Right lobe of liver (tissue), 6 donors: ENCODE measurements around the gene PSMC3IP. TPM values are rescaled to one million over a fixed set of nuclear protein-coding genes. Genes with fewer than 3 reads are reported as not detected.
"Not testable (repeated sequence)": the region's sequence is repeated elsewhere in the genome, so short reads cannot be mapped to it uniquely, and the experiment has no call there.

Source experiments
- ATAC-seq, 4 donors: fragments of 200-7000 bp; cut with Tn5 transposase; one replicate each; pipeline ENCODE4 v1.9.1; 2020; ENCODE audit warnings: mild to moderate bottlenecking in 4 of 4, moderate library complexity in 4 of 4
- DNase-seq, 3 donors: peaks; one replicate each; pipeline ENCODE4 v3.0.0-alpha.2; 2020
- H3K27ac ChIP-seq, 3 donors: fragments of 200-600 bp; one replicate each; pipeline ENCODE4 v1.8.0; 2022
- H3K27me3 ChIP-seq, 2 donors: fragments of 200-600 bp; one replicate each; pipeline ENCODE4 v1.8.0; 2022
- H3K36me3 ChIP-seq, 4 donors: fragments of 200-600 bp; sonication (generic) in 1 of 4; one replicate each; pipeline versions ENCODE4 v1.5.1 to v1.8.0; 2017 to 2022; ENCODE audit warnings: control low read depth in 1 of 4
- H3K4me1 ChIP-seq, 4 donors: fragments of 200-600 bp; sonication (generic) in 1 of 4; one replicate each; pipeline versions ENCODE4 v1.5.1 to v1.8.0; 2017 to 2022; ENCODE audit warnings: control low read depth in 1 of 4
- H3K4me3 ChIP-seq, 3 donors: fragments of 200-600 bp; one replicate each; pipeline ENCODE4 v1.8.0; 2022
- H3K9me3 ChIP-seq, 4 donors: fragments of 200-600 bp; sonication (generic) in 1 of 4; one replicate each; pipeline versions ENCODE4 v1.5.1 to v1.8.0; 2017 to 2022; ENCODE audit warnings: control low read depth in 1 of 4
- POLR2A ChIP-seq: fragments of 450-650 bp; IDR thresholded peaks from one replicate; pipeline ENCODE4 v1.6.1; 2017; ENCODE audit warnings: antibody characterized with exemption, mild to moderate bottlenecking
- WGBS: methylation state at CpG from one replicate; pipeline ENCODE4 v1.1.6; 2018; ENCODE audit warnings: low coverage, low lambda C conversion rate; ENCODE audit not compliant: insufficient coverage; ENCODE audit errors: missing lambda C conversion rate; 5-methylcytosine and 5-hydroxymethylcytosine counted together
- intact Hi-C, 2 donors: fragments of 100-400 bp; cut with DNase I; formaldehyde crosslinking; loops; one replicate each; pipeline versions ENCODE4 v1.11.2 to v1.14.1; 2022
- total RNA-seq, 6 experiments: library from RNA; depleted of rRNA in 2 of 6; stranded (reverse); fragments of >200 nt in 2 of 6; fragmentation: NEBNext Ultra II Directional in 3 of 6; extraction: Animal tissue kit (Norgen Biotek cat#: 25700) in 3 of 6; gene quantifications; one replicate each; pipeline versions ENCODE4 v1.1.0 to v1.2.4, GENCODE V29; 2016 to 2023
- TF ChIP-seq, protein P1 (sequence below), 4 donors: fragments of 200-600 bp in 3 of 4; fragments of 450-650 bp in 1 of 4; IDR thresholded peaks; one replicate each; pipeline versions ENCODE4 v1.5.1 to v1.8.0; 2016 to 2022; ENCODE audit warnings: antibody characterized with exemption in 4 of 4, mild to moderate bottlenecking in 2 of 4
- donor health status: DM: no; HTN: yes; CAD: no.
- donor health status: DM: no; HTN: no; CAD: no.
- donor health status: DM: no; HTN: no; CAD: no.
- donor health status: DM: no; HTN: yes; CAD: no.
- donor health status: DM: no; HTN: yes; CAD: no.

PSMC3IP gene
- total RNA-seq, 6 experiments from 2014 or later: 0.26 to 2.4 (median 0.76) TPM

DNA sequence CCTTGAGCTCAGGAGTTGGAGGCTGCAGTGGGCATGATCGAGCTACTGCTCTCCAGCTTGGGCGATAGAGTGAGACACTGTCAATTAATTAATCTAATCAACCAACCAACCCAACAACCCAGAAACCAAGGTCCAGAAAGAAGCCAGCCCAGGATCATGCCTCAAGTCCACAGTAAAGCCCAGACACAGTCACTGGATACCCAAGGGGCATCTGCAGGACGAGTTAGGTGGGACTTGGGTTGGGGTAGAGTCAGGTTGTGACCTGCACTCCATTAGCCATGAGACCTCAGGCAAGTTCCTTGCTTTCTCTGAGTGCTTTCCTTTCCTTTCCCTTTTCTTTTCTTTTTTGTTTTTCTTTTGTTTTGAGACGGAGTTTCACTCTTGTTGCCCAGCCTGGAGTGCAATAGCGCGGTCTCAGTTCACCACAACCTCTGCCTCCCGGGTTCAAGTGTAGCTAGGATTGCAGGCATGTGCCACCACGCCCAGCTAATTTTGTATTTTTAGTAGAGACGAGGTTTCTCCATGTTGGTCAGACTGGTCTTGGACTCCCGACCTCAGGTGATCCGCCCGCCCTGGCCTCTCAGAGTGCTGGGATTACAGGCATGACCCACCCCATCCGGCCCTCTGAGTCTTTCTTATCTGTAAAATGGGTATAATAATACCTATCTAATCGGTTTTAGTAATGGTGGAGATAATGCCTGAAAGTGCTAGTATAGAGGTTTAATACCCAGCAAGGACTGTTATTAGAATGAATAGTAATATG, 28.4 kb downstream of the PSMC3IP start:
- DNase-seq: no peak
- ATAC-seq: no peak
- Histone ChIP-seq H3K27me3 (no peaks in the 10 kb centered on the region), H3K4me1 (peaks cover 0 to 29% (median 13%) of the 10 kb centered on the region in 4 donors), H3K9me3 (no peaks in the 10 kb centered on the region), H3K4me3 (no peak overlapping the region), H3K27ac (no peak overlapping the region), H3K36me3 (no peaks in the 10 kb centered on the region)
- intact Hi-C loops: no loop called here
- TF ChIP-seq, protein P1, sequence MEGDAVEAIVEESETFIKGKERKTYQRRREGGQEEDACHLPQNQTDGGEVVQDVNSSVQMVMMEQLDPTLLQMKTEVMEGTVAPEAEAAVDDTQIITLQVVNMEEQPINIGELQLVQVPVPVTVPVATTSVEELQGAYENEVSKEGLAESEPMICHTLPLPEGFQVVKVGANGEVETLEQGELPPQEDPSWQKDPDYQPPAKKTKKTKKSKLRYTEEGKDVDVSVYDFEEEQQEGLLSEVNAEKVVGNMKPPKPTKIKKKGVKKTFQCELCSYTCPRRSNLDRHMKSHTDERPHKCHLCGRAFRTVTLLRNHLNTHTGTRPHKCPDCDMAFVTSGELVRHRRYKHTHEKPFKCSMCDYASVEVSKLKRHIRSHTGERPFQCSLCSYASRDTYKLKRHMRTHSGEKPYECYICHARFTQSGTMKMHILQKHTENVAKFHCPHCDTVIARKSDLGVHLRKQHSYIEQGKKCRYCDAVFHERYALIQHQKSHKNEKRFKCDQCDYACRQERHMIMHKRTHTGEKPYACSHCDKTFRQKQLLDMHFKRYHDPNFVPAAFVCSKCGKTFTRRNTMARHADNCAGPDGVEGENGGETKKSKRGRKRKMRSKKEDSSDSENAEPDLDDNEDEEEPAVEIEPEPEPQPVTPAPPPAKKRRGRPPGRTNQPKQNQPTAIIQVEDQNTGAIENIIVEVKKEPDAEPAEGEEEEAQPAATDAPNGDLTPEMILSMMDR (IDR thresholded peaks at IDR 0.05): no peak
- TF ChIP-seq POLR2A: no peak
- WGBS: 72% methylated on average over 12 of the region's 14 CpGs

DNA sequence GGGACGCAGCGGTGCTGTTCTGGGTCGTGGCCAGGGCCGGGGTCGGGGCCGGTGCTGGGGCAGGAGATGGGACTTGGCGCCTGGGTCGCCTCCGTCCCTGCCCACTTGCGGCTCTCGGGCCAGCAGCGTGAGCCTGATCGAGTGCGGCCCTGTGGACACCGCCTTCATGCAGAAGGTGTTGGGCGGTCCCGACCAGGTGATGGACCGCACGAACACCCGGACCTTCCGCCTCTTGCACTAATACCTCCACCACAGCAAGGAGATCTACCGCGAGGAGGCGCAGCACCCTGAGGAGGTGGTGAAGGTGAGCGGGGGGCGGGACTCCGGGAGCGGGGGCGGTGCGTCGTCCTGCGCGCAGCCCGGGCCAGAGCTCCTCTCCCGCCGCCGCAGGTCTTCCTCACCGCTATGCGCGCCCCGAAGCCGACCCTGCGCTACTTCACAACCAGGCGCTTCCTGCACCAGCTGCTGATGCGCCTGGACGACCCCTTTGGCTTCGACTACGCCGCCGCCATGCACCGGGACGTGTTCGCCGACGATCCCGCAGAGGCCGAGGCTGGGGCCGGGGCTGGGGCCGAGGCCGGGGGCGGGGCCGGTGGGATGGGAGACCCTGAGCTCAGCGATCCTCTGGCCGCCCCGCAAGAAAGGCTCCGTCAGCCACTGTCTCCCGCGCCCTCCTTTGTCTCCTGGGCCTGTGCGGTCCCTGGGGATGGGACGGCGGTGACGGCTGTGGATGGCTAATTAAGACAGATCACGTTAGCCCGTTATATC, 29.3 kb downstream of the PSMC3IP start:
- Histone ChIP-seq H3K4me1 (peaks cover 0 to 26% (median 12%) of the 10 kb centered on the region in 4 donors), H3K9me3 (no peaks in the 10 kb centered on the region), H3K36me3 (peaks cover 0 to 4% (median under 1%) of the 10 kb centered on the region in 4 donors), H3K27ac (no peak overlapping the region), H3K27me3 (no peaks in the 10 kb centered on the region), H3K4me3 (peak overlapping the region; percentile 36 to 48 (median 44))
- DNase-seq (peak; percentile 80 to 87 (median 85)), ATAC-seq (peak; percentile 75 to 85 (median 79))
- no peak for TF ChIP-seq POLR2A
- TF ChIP-seq, protein P1 (IDR thresholded peaks at IDR 0.05): peak; percentile 36 to 53 (median 50)
- no CpG with 5 or more reads among the region's 74 CpGs for WGBS
- intact Hi-C loops: no loop called here

DNA sequence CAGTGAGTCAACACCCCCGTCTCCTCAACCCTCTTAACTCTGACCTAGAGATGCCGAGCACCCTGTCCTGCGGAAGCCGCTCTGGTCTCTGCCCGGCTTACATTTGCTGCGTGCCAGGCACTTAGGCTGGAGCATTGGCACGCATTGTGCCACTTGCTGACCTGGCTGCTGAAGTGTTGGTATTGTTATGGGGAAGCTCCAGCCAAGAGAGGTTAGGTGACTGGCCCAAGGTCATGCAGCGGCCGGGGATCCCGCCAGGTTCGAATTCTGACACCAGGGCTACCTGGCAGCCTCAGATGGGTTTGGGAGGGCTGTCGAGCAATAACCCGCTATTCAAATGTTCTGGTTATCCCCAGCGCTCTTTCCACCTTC, 29.8 kb downstream of the PSMC3IP start:
- TF ChIP-seq, protein P1 (IDR thresholded peaks at IDR 0.05): no peak
- no peak for TF ChIP-seq POLR2A
- H3K4me1 ChIP-seq: peaks cover 0 to 26% (median 12%) of the 10 kb centered on the region in 4 donors
- H3K4me3 ChIP-seq: peak overlapping the region; percentile 36 to 48 (median 44)
- WGBS: 0% methylated on average over 6 of the region's 14 CpGs
- no peaks in the 10 kb centered on the region for H3K9me3 ChIP-seq
- ATAC-seq (peak; percentile 47 to 63 (median 54)), DNase-seq (peak; percentile 62 to 86 (median 72))
- H3K27ac ChIP-seq: no peak overlapping the region
- H3K27me3 ChIP-seq: no peaks in the 10 kb centered on the region
- intact Hi-C loops: no loop called here
- peaks cover 0 to 10% (median 2%) of the 10 kb centered on the region in 4 donors for H3K36me3 ChIP-seq

DNA sequence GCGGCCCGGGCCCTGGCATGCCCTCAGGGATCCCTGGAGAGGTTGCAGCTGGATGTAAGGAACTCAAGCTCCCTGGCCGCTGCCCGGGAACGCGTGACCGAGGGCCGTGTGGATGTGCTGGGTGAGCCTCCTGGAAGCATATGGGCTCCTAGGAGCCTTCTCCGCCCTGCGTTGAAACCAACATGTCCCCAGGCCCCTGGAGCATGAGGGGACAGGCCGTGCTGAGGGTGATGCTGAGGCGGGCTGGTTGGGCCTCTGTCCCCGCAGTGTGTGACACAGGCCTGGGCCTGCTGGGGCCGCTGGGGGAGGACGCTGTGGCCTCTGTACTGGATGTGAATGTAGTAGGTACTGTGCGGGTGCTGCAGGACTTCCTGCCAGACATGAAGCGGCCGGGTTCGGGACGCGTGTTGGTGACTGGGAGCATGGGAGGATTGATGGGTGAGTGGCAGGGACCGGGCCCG, 30.5 kb downstream of the PSMC3IP start:
- WGBS: 100% methylated on average over 1 of the region's 23 CpGs
- Histone ChIP-seq H3K27ac (no peak overlapping the region), H3K4me3 (no peak overlapping the region), H3K9me3 (no peaks in the 10 kb centered on the region), H3K4me1 (peaks cover 0 to 27% (median 13%) of the 10 kb centered on the region in 4 donors), H3K27me3 (no peaks in the 10 kb centered on the region), H3K36me3 (peaks cover 0 to 11% (median 3%) of the 10 kb centered on the region in 4 donors)
- TF ChIP-seq, protein P1 (IDR thresholded peaks at IDR 0.05): no peak
- TF ChIP-seq POLR2A: no peak
- intact Hi-C loops: no loop called here
- no peak for ATAC-seq
- no peak for DNase-seq

DNA sequence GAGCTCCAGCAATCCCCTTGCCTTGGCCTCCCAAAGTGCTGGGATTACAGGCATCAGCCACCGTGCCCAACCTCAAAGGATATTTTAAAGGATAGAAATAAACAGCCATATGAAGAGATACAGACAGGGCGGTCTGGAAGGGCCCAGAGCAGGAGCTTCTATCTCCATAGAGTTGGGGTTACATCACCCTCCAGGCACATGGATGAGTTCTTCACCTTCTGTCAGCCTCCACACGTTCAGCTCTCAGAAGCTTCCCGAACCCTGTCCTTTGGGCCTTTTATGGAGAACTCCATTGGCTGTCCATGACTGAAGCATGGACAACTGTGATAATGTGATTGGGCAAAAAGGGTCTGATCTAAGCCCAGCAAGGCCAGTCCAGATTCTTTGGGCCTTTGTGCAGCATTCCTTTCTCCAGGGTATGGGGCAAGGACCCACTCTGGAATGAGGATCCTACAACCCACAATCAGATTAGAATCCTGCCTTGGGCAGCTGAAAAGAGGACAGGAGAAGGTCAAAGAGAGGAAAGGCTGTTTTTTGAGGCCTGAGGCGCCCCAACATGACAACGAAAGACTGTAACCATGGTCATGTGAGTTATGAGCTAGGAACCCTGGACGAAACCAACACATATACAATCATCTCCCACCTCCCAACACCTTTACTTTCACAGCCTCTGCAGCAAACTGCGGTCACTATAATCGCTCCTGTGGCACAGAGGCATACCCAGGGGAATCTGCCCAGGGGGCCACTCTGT, 31.6 kb downstream of the PSMC3IP start:
- peaks cover 0 to 11% (median 4%) of the 10 kb centered on the region in 4 donors for H3K36me3 ChIP-seq
- peaks cover 0 to 38% (median 13%) of the 10 kb centered on the region in 4 donors for H3K4me1 ChIP-seq
- DNase-seq, intact Hi-C loops, H3K27me3 ChIP-seq, H3K9me3 ChIP-seq, H3K4me3 ChIP-seq, ATAC-seq: not testable (repeated sequence)
- peak overlapping the region in 2 of 3 donors; percentile 53 to 69 for H3K27ac ChIP-seq
- WGBS: 84% methylated on average over 5 of the region's 9 CpGs
